ENCODE results near the gene C11orf24. TPM values are rescaled to one million over a fixed set of nuclear protein-coding genes. Genes with fewer than 3 reads are reported as not detected.

C11orf24 gene
- total and polyA plus RNA-seq, 10 of the 15 experiments (the other 5 are each of a cell fraction or from before 2014, with no cell fraction given) = 4.3 to 104 (median 41.4) TPM

DNA sequence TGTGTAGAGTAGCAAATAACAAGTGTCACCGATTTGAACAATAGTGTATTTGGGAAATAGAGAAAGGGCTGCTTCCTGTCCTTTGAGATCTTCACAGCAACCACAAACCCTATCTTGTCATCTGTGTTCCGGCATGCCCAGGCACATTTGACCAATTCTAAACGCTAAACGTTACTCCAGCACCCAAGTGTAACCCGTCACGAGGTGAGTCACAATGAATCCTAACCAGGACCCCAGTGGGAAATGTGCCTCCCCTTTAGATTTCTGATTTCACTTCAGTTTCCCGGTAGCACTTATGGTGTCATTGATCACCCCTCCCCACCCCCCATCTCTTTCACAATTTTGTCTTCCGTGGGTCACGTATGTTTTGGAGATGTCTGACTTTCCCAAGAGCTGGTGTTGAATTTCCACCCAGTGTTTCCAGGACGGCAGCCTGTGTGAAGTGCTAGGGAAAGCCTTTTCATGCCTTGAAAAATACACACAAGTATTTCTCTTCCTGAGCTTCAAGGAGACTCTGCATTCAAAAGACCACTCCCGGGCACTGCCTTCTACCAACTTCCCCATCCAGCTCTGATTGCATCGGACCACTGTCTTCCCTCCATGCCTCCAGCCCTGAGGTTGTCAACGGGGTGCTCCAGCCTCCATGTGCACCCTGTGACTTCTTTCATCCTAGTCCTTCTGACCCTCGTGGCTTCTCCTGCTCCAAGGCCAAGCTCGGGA, 10.5 kb upstream of the C11orf24 start (continued):
- TF ChIP-seq, protein P1, sequence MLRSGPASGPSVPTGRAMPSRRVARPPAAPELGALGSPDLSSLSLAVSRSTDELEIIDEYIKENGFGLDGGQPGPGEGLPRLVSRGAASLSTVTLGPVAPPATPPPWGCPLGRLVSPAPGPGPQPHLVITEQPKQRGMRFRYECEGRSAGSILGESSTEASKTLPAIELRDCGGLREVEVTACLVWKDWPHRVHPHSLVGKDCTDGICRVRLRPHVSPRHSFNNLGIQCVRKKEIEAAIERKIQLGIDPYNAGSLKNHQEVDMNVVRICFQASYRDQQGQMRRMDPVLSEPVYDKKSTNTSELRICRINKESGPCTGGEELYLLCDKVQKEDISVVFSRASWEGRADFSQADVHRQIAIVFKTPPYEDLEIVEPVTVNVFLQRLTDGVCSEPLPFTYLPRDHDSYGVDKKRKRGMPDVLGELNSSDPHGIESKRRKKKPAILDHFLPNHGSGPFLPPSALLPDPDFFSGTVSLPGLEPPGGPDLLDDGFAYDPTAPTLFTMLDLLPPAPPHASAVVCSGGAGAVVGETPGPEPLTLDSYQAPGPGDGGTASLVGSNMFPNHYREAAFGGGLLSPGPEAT (IDR thresholded peaks at IDR 0.05; ENCODE audit: low read depth) = peak; percentile 70; the same call in 1 of the 2 replicates
- TF ChIP-seq RUNX3 (IDR thresholded peaks at IDR 0.05; ENCODE audit: low read length) (peak; percentile 96), SIN3A (IDR thresholded peaks at IDR 0.05; ENCODE audit: low read depth, low read length) (no peak), NR2C1 (IDR thresholded peaks at IDR 0.05) (no peak), GATAD2B (conservative IDR thresholded peaks at IDR 0.05; ENCODE audit: low read depth) (0 out of 2 replicates have a peak, but pooled peaks have one; percentile 20), RFX5 (IDR thresholded peaks at IDR 0.05; ENCODE audit: low read depth, low read length) (no peak), CHD4 (IDR thresholded peaks at IDR 0.05) (no peak), SIX5 (IDR thresholded peaks at IDR 0.05; ENCODE audit: low read depth, low read length, severe bottlenecking) (no peak), ESRRA (IDR thresholded peaks at IDR 0.05; ENCODE audit: low read length) (no peak), RAD51 (IDR thresholded peaks at IDR 0.05) (peak; percentile 56; the same call in 1 of the 2 replicates), EED (IDR thresholded peaks at IDR 0.05; ENCODE audit: low read depth) (peak; percentile 64; the same call in 1 of the 2 replicates), BMI1 (IDR thresholded peaks at IDR 0.05; ENCODE audit: borderline replicate concordance) (no peak), SMAD5 (IDR thresholded peaks at IDR 0.05; ENCODE audit: low read depth) (no peak), ETV6 (conservative IDR thresholded peaks at IDR 0.05 in 1 of 2, IDR thresholded peaks at IDR 0.05 in 1 of 2; ENCODE audit: borderline replicate concordance in 1 of 2, low read depth in 1 of 2) (peak in 1 of 2 experiments; percentile 98; a peak in 2 of 4 replicates), CBFB (IDR thresholded peaks at IDR 0.05; ENCODE audit: low read depth) (peak; percentile 71; the same call in 1 of the 2 replicates), TARDBP (IDR thresholded peaks at IDR 0.05; ENCODE audit: borderline replicate concordance) (no peak), TCF3 (IDR thresholded peaks at IDR 0.05; ENCODE audit: borderline replicate concordance, insufficient read depth, low read depth, low read length) (no peak), NR2F1 (conservative IDR thresholded peaks at IDR 0.05) (no peak), EP300 (IDR thresholded peaks at IDR 0.05; ENCODE audit: borderline replicate concordance in 1 of 2, control insufficient read depth in 1 of 2, low read depth in 2 of 2, low read length in 2 of 2) (peak; percentile 57 to 60; a peak in 2 of 4 replicates), BACH1 (IDR thresholded peaks at IDR 0.05; ENCODE audit: borderline replicate concordance) (peak; percentile 50; the same call in 1 of the 2 replicates)
- TF ChIP-seq, protein P2, sequence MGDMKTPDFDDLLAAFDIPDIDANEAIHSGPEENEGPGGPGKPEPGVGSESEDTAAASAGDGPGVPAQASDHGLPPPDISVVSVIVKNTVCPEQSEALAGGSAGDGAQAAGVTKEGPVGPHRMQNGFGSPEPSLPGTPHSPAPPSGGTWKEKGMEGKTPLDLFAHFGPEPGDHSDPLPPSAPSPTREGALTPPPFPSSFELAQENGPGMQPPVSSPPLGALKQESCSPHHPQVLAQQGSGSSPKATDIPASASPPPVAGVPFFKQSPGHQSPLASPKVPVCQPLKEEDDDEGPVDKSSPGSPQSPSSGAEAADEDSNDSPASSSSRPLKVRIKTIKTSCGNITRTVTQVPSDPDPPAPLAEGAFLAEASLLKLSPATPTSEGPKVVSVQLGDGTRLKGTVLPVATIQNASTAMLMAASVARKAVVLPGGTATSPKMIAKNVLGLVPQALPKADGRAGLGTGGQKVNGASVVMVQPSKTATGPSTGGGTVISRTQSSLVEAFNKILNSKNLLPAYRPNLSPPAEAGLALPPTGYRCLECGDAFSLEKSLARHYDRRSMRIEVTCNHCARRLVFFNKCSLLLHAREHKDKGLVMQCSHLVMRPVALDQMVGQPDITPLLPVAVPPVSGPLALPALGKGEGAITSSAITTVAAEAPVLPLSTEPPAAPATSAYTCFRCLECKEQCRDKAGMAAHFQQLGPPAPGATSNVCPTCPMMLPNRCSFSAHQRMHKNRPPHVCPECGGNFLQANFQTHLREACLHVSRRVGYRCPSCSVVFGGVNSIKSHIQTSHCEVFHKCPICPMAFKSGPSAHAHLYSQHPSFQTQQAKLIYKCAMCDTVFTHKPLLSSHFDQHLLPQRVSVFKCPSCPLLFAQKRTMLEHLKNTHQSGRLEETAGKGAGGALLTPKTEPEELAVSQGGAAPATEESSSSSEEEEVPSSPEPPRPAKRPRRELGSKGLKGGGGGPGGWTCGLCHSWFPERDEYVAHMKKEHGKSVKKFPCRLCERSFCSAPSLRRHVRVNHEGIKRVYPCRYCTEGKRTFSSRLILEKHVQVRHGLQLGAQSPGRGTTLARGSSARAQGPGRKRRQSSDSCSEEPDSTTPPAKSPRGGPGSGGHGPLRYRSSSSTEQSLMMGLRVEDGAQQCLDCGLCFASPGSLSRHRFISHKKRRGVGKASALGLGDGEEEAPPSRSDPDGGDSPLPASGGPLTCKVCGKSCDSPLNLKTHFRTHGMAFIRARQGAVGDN (IDR thresholded peaks at IDR 0.05) = peak; percentile 79
- TF ChIP-seq, protein P3, sequence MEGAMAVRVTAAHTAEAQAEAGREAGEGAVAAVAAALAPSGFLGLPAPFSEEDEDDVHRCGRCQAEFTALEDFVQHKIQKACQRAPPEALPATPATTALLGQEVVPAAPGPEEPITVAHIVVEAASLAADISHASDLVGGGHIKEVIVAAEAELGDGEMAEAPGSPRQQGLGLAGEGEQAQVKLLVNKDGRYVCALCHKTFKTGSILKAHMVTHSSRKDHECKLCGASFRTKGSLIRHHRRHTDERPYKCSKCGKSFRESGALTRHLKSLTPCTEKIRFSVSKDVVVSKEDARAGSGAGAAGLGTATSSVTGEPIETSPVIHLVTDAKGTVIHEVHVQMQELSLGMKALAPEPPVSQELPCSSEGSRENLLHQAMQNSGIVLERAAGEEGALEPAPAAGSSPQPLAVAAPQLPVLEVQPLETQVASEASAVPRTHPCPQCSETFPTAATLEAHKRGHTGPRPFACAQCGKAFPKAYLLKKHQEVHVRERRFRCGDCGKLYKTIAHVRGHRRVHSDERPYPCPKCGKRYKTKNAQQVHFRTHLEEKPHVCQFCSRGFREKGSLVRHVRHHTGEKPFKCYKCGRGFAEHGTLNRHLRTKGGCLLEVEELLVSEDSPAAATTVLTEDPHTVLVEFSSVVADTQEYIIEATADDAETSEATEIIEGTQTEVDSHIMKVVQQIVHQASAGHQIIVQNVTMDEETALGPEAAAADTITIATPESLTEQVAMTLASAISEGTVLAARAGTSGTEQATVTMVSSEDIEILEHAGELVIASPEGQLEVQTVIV (IDR thresholded peaks at IDR 0.05; ENCODE audit: borderline replicate concordance, partially characterized antibody) = no peak
